PC-9 (cell line): ENCODE data around the gene SCARB1. TPM values are rescaled to one million over a fixed set of nuclear protein-coding genes. Genes with fewer than 3 reads are reported as not detected.

ENCODE experiments used
- BruUV-seq: library from RNA; stranded (reverse); fragments of 400-500 nt; replicated peaks from 2 replicates; lab custom pipeline; 2021; lab: Mats Ljungman, UMichigan
- CTCF ChIA-PET: fragments of 300-600 bp; sonication (Branson Sonifier 250); formaldehyde crosslinking; loops from one replicate; lab custom pipeline; 2022; ENCODE audit warnings: antibody characterized with exemption; lab: Charles Lee
- POLR2A ChIA-PET: fragments of 300-600 bp; sonication (Branson Sonifier 250); formaldehyde crosslinking; loops from one replicate; lab custom pipeline; 2022; ENCODE audit warnings: antibody characterized with exemption; ENCODE audit not compliant: unreplicated experiment; lab: Charles Lee
- DNase-seq, 2 experiments: peaks; one replicate each; pipeline versions ENCODE4 v3.0.0 to v3.0.0-alpha.2; 2015 to 2022; ENCODE audit warnings: mixed read lengths in 1 of 2
- H2AFZ ChIP-seq: fragments of 200-600 bp; sonication (generic); 2 replicates; pipeline ENCODE4 v1.8.1; 2017; ENCODE audit warnings: antibody characterized with exemption
- H3F3A ChIP-seq: fragments of 200-600 bp; sonication (generic); 2 replicates; pipeline ENCODE4 v1.8.1; 2017; ENCODE audit warnings: antibody characterized with exemption, mild to moderate bottlenecking, low read depth; ENCODE audit not compliant: insufficient read depth
- H3K27ac ChIP-seq: fragments of 200-600 bp; sonication (generic); 2 replicates; pipeline ENCODE4 v1.6.1; 2016; ENCODE audit warnings: mixed run types
- H3K27me3 ChIP-seq: fragments of 200-600 bp; sonication (generic); 2 replicates; pipeline ENCODE4 v1.6.1; 2016; ENCODE audit warnings: low read depth, mixed run types; ENCODE audit not compliant: insufficient read depth
- H3K36me3 ChIP-seq: fragments of 200-600 bp; sonication (generic); 2 replicates; pipeline ENCODE4 v1.6.1; 2016; ENCODE audit warnings: low read depth, mixed run types
- H3K4me1 ChIP-seq: fragments of 200-600 bp; sonication (generic); replicated peaks from 2 replicates; pipeline ENCODE4 v1.6.1; 2016; ENCODE audit warnings: mixed run types; ENCODE audit not compliant: insufficient read depth
- H3K4me2 ChIP-seq: fragments of 200-600 bp; sonication (generic); 2 replicates; pipeline ENCODE4 v1.6.1; 2017; ENCODE audit warnings: mixed run types
- H3K4me3 ChIP-seq: fragments of 200-600 bp; sonication (generic); 2 replicates; pipeline ENCODE4 v1.6.1; 2016; ENCODE audit warnings: mixed run types
- H3K79me2 ChIP-seq: fragments of 200-600 bp; sonication (generic); 2 replicates; pipeline ENCODE4 v1.6.1; 2017; ENCODE audit warnings: low read depth, mixed run types
- H3K9me2 ChIP-seq: fragments of 200-600 bp; sonication (generic); 2 replicates; pipeline ENCODE4 v1.8.1; 2017; ENCODE audit warnings: mild to moderate bottlenecking; ENCODE audit not compliant: insufficient read depth
- H3K9me3 ChIP-seq: fragments of 200-600 bp; sonication (generic); 2 replicates; pipeline ENCODE4 v1.8.1; 2016; ENCODE audit warnings: low read depth; ENCODE audit not compliant: insufficient read depth
- H4K20me1 ChIP-seq: fragments of 200-600 bp; sonication (generic); 2 replicates; pipeline ENCODE4 v1.8.1; 2017; ENCODE audit not compliant: insufficient read depth
- CTCF ChIP-seq: fragments of 200-600 bp; sonication (generic); conservative IDR thresholded peaks from 2 replicates; pipeline ENCODE4 v1.6.1; 2017; ENCODE audit warnings: mixed run types, antibody characterized with exemption, mild to moderate bottlenecking, moderate library complexity
- EZH2 ChIP-seq: fragments of 200-600 bp; sonication (generic); IDR thresholded peaks from 2 replicates; pipeline ENCODE4 v1.8.0; 2017; ENCODE audit warnings: antibody characterized with exemption, low read depth
- intact Hi-C: fragments of 100-400 bp; cut with micrococcal nuclease; formaldehyde crosslinking; loops from one replicate; pipeline ENCODE4 v1.10.0; 2022; ENCODE audit not compliant: unreplicated experiment
- total RNA-seq: library from RNA; stranded (reverse); gene quantifications from 2 replicates; pipeline ENCODE4 v1.2.3, GENCODE V29; 2021

Gene SCARB1
- total RNA-seq, 1 experiment from 2014 or later, result 49.6 TPM

DNA sequence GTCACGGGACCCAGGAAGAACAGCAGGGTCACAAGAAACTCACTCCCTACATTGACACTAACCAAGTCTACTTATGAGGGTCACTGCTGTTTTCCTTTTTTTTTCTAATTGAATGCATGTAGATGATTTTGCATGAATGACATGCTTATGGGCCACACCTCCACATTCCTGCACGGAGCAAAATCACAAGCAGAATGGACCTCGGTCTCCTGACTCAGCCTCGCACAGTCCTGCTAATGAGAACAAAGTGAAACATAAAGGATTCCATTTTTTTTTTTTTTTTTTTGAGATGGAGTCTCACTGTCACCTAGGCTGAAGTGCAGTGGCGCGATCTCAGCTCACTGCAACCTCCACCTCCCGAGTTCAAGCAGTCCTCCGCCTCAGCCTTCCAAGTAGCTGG, 12.3 kb downstream of the SCARB1 start:
- no peak overlapping the region for H3K27ac ChIP-seq
- H3K4me2 ChIP-seq, result no peak overlapping the region
- DNase-seq, result no peak
- H4K20me1 ChIP-seq, result no peaks in the 10 kb centered on the region
- H3K27me3 ChIP-seq, result no peaks in the 10 kb centered on the region
- BruUV-seq, result no TSS peak
- no peak overlapping the region for H3K4me3 ChIP-seq
- H3K36me3 ChIP-seq, result no peaks in the 10 kb centered on the region
- intact Hi-C loops, result no loop called here
- H3F3A ChIP-seq, result no peaks in the 10 kb centered on the region
- TF ChIP-seq EZH2, result no peak
- TF ChIP-seq CTCF, result no peak
- CTCF ChIA-PET, result no interaction called here
- no peak overlapping the region for H2AFZ ChIP-seq
- POLR2A ChIA-PET, result no interaction called here
- no peaks in the 10 kb centered on the region for H3K4me1 ChIP-seq
- H3K79me2 ChIP-seq, result no peaks in the 10 kb centered on the region
- no peaks in the 10 kb centered on the region for H3K9me3 ChIP-seq
- H3K9me2 ChIP-seq, result no peaks in the 10 kb centered on the region

- H3K27ac ChIP-seq, result no peak overlapping the region
Measured at GRCh38 chr12:124849382-124849781, 14.3 kb downstream of the SCARB1 start.

GRCh38 chr12:124848621-124849380, 14.9 kb downstream of the SCARB1 start:
- ChIA-PET POLR2A (no interaction called here), CTCF (interaction anchor here (0.6 kb wide), 1 partner anchor 1442 kb away, joined by 4 read pairs; no protein-coding TSS in a partner anchor)
- intact Hi-C loops, result no loop called here
- H3K79me2 ChIP-seq, result no peaks in the 10 kb centered on the region
- no peaks in the 10 kb centered on the region for H4K20me1 ChIP-seq
- no peak for TF ChIP-seq EZH2
- TF ChIP-seq CTCF, result no peak
- H3K36me3 ChIP-seq, result no peaks in the 10 kb centered on the region
- H3K9me3 ChIP-seq, result no peaks in the 10 kb centered on the region
- no TSS peak for BruUV-seq
- no peak overlapping the region for H3K4me3 ChIP-seq
- H3K27me3 ChIP-seq, result no peaks in the 10 kb centered on the region
- no peak overlapping the region for H3K27ac ChIP-seq
- no peak overlapping the region for H2AFZ ChIP-seq
- no peak for DNase-seq
- no peaks in the 10 kb centered on the region for H3F3A ChIP-seq
- H3K4me1 ChIP-seq, result no peaks in the 10 kb centered on the region
- no peaks in the 10 kb centered on the region for H3K9me2 ChIP-seq
- H3K4me2 ChIP-seq, result no peak overlapping the region

More at GRCh38 chr12:124849382-124849781, 14.3 kb downstream of the SCARB1 start:
- no TSS peak for BruUV-seq
- no peaks in the 10 kb centered on the region for H3K79me2 ChIP-seq
- intact Hi-C loops, result no loop called here
- no peak for DNase-seq
- H2AFZ ChIP-seq, result no peak overlapping the region
- ChIA-PET CTCF (no interaction called here), POLR2A (no interaction called here)
- H3K9me2 ChIP-seq, result no peaks in the 10 kb centered on the region
- H3K4me2 ChIP-seq, result no peak overlapping the region
- no peaks in the 10 kb centered on the region for H3K9me3 ChIP-seq
- H4K20me1 ChIP-seq, result no peaks in the 10 kb centered on the region
- H3F3A ChIP-seq, result no peaks in the 10 kb centered on the region
- no peaks in the 10 kb centered on the region for H3K27me3 ChIP-seq
- TF ChIP-seq EZH2, result no peak
- no peaks in the 10 kb centered on the region for H3K4me1 ChIP-seq
- H3K36me3 ChIP-seq, result no peaks in the 10 kb centered on the region
- H3K4me3 ChIP-seq, result no peak overlapping the region
